Astrocyte (in vitro differentiated cells and primary cell): ENCODE data around the gene KRT25. TPM values are rescaled to one million over a fixed set of nuclear protein-coding genes. Genes with fewer than 3 reads are reported as not detected.
A peak's percentile ranks its signal among the peaks of the same experiment; 100 is the strongest.

Experiments
- DNase-seq: peaks from one replicate; pipeline ENCODE4 v3.0.0-alpha.2; 2010; ENCODE audit warnings: low read depth
- FAIRE-seq: peaks from 2 replicates; lab custom pipeline; 2011; peaks lifted over from hg19 to GRCh38; lab: Jason Lieb, UNC
- H2AFZ ChIP-seq: 2 replicates; pipeline ENCODE4 v1.6.0; 2012; ENCODE audit warnings: low read depth, low read length, inconsistent platforms
- H3K27ac ChIP-seq: 2 replicates; pipeline ENCODE4 v1.5.1; 2011; ENCODE audit warnings: low read depth, low read length, inconsistent platforms
- H3K27me3 ChIP-seq: 2 replicates; pipeline ENCODE4 v1.6.0; 2011; ENCODE audit warnings: low read length, inconsistent platforms; ENCODE audit not compliant: insufficient read depth
- H3K36me3 ChIP-seq: 2 replicates; pipeline ENCODE4 v1.5.1; 2011; ENCODE audit warnings: low read length, inconsistent platforms; ENCODE audit not compliant: insufficient read depth
- H3K4me1 ChIP-seq: 2 replicates; pipeline ENCODE4 v1.5.1; 2011; ENCODE audit warnings: low read length, inconsistent platforms; ENCODE audit not compliant: insufficient read depth
- H3K4me2 ChIP-seq: 2 replicates; pipeline ENCODE4 v1.6.0; 2012; ENCODE audit warnings: low read length, inconsistent platforms
- H3K4me3 ChIP-seq: 2 replicates; pipeline ENCODE4 v1.5.1; 2011; ENCODE audit warnings: low read depth, mild to moderate bottlenecking, low read length, inconsistent platforms; ENCODE audit not compliant: insufficient read depth
- H3K79me2 ChIP-seq: 2 replicates; pipeline ENCODE4 v1.6.0; 2012; ENCODE audit warnings: mild to moderate bottlenecking, low read length, inconsistent platforms; ENCODE audit not compliant: insufficient read depth
- H3K9ac ChIP-seq: 2 replicates; pipeline ENCODE4 v1.6.0; 2012; ENCODE audit warnings: mild to moderate bottlenecking, low read length, inconsistent platforms
- H3K9me3 ChIP-seq: 2 replicates; pipeline ENCODE4 v1.5.1; 2012; ENCODE audit warnings: low read depth, mild to moderate bottlenecking, low read length, inconsistent platforms; ENCODE audit not compliant: insufficient read depth
- H4K20me1 ChIP-seq: 2 replicates; pipeline ENCODE4 v1.6.0; 2012; ENCODE audit warnings: low read length, inconsistent platforms; ENCODE audit not compliant: insufficient read depth
- H3K27ac Mint-ChIP-seq: one replicate; pipeline ENCODE4 v1.8.0; 2021; ENCODE audit warnings: mild to moderate bottlenecking, mixed read lengths; ENCODE audit not compliant: unreplicated experiment
- H3K27me3 Mint-ChIP-seq: one replicate; pipeline ENCODE4 v1.8.0; 2021; ENCODE audit warnings: low read depth, mixed read lengths; ENCODE audit not compliant: unreplicated experiment
- H3K36me3 Mint-ChIP-seq: one replicate; pipeline ENCODE4 v1.8.0; 2021; ENCODE audit warnings: low read depth, mixed read lengths; ENCODE audit not compliant: unreplicated experiment
- H3K4me1 Mint-ChIP-seq: one replicate; pipeline ENCODE4 v1.8.0; 2021; ENCODE audit warnings: low read depth, mixed read lengths; ENCODE audit not compliant: unreplicated experiment
- H3K4me3 Mint-ChIP-seq: one replicate; pipeline ENCODE4 v1.8.0; 2021; ENCODE audit warnings: mild to moderate bottlenecking, moderate library complexity, mixed read lengths; ENCODE audit not compliant: unreplicated experiment
- H3K9me3 Mint-ChIP-seq: one replicate; pipeline ENCODE4 v1.8.0; 2021; ENCODE audit warnings: mild to moderate bottlenecking, mixed read lengths; ENCODE audit not compliant: unreplicated experiment
- CTCF ChIP-seq: IDR thresholded peaks from 2 replicates; pipeline ENCODE4 v1.5.1; 2011; ENCODE audit warnings: low read depth, mild to moderate bottlenecking, inconsistent platforms, low read length, moderate library complexity; ENCODE audit not compliant: insufficient read depth
- EZH2 ChIP-seq: IDR thresholded peaks from 2 replicates; pipeline ENCODE4 v1.6.1; 2012; ENCODE audit warnings: mild to moderate bottlenecking, low read length, inconsistent platforms; ENCODE audit not compliant: insufficient read depth
- total RNA-seq: library from RNA; stranded (reverse); gene quantifications from 2 replicates; pipeline ENCODE4 v1.2.1, GENCODE V29; 2021

The KRT25 gene
- total RNA-seq, 1 donor from 2014 or later = not detected

GRCh38 chr17:40793832-40794231 lies 38.7 kb upstream of the KRT25 start:
- H3K9ac ChIP-seq = no peak overlapping the region
- Mint-ChIP-seq H3K27ac (no peak overlapping the region), H3K4me3 (no peak overlapping the region), H3K36me3 (no peaks in the 10 kb centered on the region), H3K4me1 (no peaks in the 10 kb centered on the region), H3K27me3 (peaks cover 21% of the 10 kb centered on the region), H3K9me3 (no peaks in the 10 kb centered on the region)
- FAIRE-seq = no peak
- H3K9me3 ChIP-seq = no peaks in the 10 kb centered on the region
- no peaks in the 10 kb centered on the region for H3K4me1 ChIP-seq
- H3K27ac ChIP-seq = no peak overlapping the region
- TF ChIP-seq CTCF (no peak), EZH2 (no peak)
- peaks cover 23% of the 10 kb centered on the region for H3K27me3 ChIP-seq
- no peak for DNase-seq
- no peaks in the 10 kb centered on the region for H4K20me1 ChIP-seq
- H3K79me2 ChIP-seq = no peaks in the 10 kb centered on the region
- no peak overlapping the region for H3K4me2 ChIP-seq
- H3K36me3 ChIP-seq = no peaks in the 10 kb centered on the region
- H2AFZ ChIP-seq = no peak overlapping the region
- H3K4me3 ChIP-seq = no peak overlapping the region

- H3K4me1 Mint-ChIP-seq = no peaks in the 10 kb centered on the region
- H3K9me3 Mint-ChIP-seq = no peaks in the 10 kb centered on the region
- FAIRE-seq = peak; percentile 93
- H3K9ac ChIP-seq = no peak overlapping the region
- no peak overlapping the region for H3K27ac Mint-ChIP-seq
- no peaks in the 10 kb centered on the region for H4K20me1 ChIP-seq
- H3K4me3 ChIP-seq = no peak overlapping the region
- H3K79me2 ChIP-seq = no peaks in the 10 kb centered on the region
- H3K27me3 ChIP-seq = peaks cover 18% of the 10 kb centered on the region
- no peaks in the 10 kb centered on the region for H3K9me3 ChIP-seq
- no peak overlapping the region for H3K4me3 Mint-ChIP-seq
- no peak overlapping the region for H3K27ac ChIP-seq
- no peaks in the 10 kb centered on the region for H3K36me3 ChIP-seq
- H3K4me2 ChIP-seq = no peak overlapping the region
- H3K36me3 Mint-ChIP-seq = no peaks in the 10 kb centered on the region
- H3K27me3 Mint-ChIP-seq = peaks cover 21% of the 10 kb centered on the region
- H3K4me1 ChIP-seq = no peaks in the 10 kb centered on the region
- TF ChIP-seq CTCF = peak; percentile 75
- TF ChIP-seq EZH2 = no peak
- peak; percentile 24 for DNase-seq
- no peak overlapping the region for H2AFZ ChIP-seq
Observed at GRCh38 chr17:40791787-40792436, 36.8 kb upstream of the KRT25 start.

GRCh38 chr17:40791111-40791510 lies 36.0 kb upstream of the KRT25 start:
- Histone ChIP-seq H3K79me2 (no peaks in the 10 kb centered on the region), H3K27ac (no peak overlapping the region), H3K36me3 (no peaks in the 10 kb centered on the region), H2AFZ (no peak overlapping the region), H3K4me3 (no peak overlapping the region), H3K9ac (no peak overlapping the region), H3K9me3 (no peaks in the 10 kb centered on the region), H3K27me3 (peaks cover 17% of the 10 kb centered on the region), H4K20me1 (no peaks in the 10 kb centered on the region), H3K4me1 (no peaks in the 10 kb centered on the region), H3K4me2 (no peak overlapping the region)
- H3K27ac Mint-ChIP-seq = no peak overlapping the region
- TF ChIP-seq CTCF = no peak
- no peak for TF ChIP-seq EZH2
- no peaks in the 10 kb centered on the region for H3K9me3 Mint-ChIP-seq
- no peaks in the 10 kb centered on the region for H3K4me1 Mint-ChIP-seq
- DNase-seq = no peak
- H3K36me3 Mint-ChIP-seq = no peaks in the 10 kb centered on the region
- H3K4me3 Mint-ChIP-seq = no peak overlapping the region
- H3K27me3 Mint-ChIP-seq = peaks cover 17% of the 10 kb centered on the region
- FAIRE-seq = no peak
